ENCODE measurements around the gene SDHA.

DNA sequence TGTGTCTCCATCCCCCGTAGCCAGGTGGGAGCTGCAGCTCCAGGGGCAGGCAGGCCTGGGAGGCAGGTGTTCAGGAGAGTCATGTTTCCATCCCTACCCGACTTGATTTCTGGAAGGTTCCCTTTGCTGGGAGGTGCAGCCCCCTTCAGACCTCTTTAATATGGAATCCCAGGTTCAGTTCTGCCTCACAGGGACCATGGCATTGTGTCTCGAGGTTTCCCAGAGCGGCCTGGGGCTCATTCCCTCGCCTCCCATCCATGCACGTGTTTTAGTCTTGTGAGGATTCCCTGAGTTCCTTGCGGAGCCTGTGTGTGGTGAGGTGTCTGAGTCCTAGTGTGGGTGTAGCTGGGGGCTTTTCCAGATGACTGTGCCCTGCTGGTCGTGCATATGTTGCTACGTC, 86.9 kb downstream of the SDHA start:
- TF ChIP-seq, protein P1, sequence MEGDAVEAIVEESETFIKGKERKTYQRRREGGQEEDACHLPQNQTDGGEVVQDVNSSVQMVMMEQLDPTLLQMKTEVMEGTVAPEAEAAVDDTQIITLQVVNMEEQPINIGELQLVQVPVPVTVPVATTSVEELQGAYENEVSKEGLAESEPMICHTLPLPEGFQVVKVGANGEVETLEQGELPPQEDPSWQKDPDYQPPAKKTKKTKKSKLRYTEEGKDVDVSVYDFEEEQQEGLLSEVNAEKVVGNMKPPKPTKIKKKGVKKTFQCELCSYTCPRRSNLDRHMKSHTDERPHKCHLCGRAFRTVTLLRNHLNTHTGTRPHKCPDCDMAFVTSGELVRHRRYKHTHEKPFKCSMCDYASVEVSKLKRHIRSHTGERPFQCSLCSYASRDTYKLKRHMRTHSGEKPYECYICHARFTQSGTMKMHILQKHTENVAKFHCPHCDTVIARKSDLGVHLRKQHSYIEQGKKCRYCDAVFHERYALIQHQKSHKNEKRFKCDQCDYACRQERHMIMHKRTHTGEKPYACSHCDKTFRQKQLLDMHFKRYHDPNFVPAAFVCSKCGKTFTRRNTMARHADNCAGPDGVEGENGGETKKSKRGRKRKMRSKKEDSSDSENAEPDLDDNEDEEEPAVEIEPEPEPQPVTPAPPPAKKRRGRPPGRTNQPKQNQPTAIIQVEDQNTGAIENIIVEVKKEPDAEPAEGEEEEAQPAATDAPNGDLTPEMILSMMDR (IDR thresholded peaks at IDR 0.05), result no peak
- TF ChIP-seq RAD21 (conservative IDR thresholded peaks at IDR 0.05 in 1 of 2, IDR thresholded peaks at IDR 0.05 in 1 of 2) (no peak), POLR2A (IDR thresholded peaks at IDR 0.05; ENCODE audit: low read length) (no peak)
